Esophagus muscularis mucosa (tissue), 4 donors: ENCODE measurements around the gene PTPN14. TPM values are rescaled to one million over a fixed set of nuclear protein-coding genes. Genes with fewer than 3 reads are reported as not detected.

Experiments used
- DNase-seq: peaks from one replicate; pipeline ENCODE4 v3.0.0-alpha.2; 2017; ENCODE audit errors: extremely low spot score
- H3K27ac ChIP-seq, 4 donors: fragments of 200-600 bp; sonication (generic); replicated peaks in 1 of 4; 1 replicate in 3 of 4; 2 replicates in 1 of 4; pipeline ENCODE4 v1.5.1; 2016 to 2019; ENCODE audit warnings: mild to moderate bottlenecking in 1 of 4
- H3K27me3 ChIP-seq, 4 donors: fragments of 200-600 bp; sonication (generic); one replicate each; pipeline versions ENCODE4 v1.5.1 to v1.6.0; 2016 to 2019
- H3K36me3 ChIP-seq, 4 donors: fragments of 200-600 bp; sonication (generic); one replicate each; pipeline ENCODE4 v1.5.1; 2016 to 2019
- H3K4me1 ChIP-seq, 4 donors: fragments of 200-600 bp; sonication (generic); one replicate each; pipeline ENCODE4 v1.5.1; 2016 to 2019
- H3K4me3 ChIP-seq, 4 donors: fragments of 200-600 bp; sonication (generic); 1 replicate in 2 of 4; 2 replicates in 2 of 4; pipeline ENCODE4 v1.5.1; 2016 to 2019; ENCODE audit warnings: mild to moderate bottlenecking in 4 of 4, moderate library complexity in 1 of 4
- H3K9me3 ChIP-seq, 4 donors: fragments of 200-600 bp; sonication (generic); 1 replicate in 3 of 4; 2 replicates in 1 of 4; pipeline ENCODE4 v1.5.1; 2016 to 2019
- CTCF ChIP-seq, 3 experiments: fragments of 200-600 bp in 2 of 3; fragments of 450-650 bp in 1 of 3; sonication (generic) in 2 of 3; IDR thresholded peaks; one replicate each; pipeline ENCODE4 v1.5.1; 2017 to 2019; ENCODE audit warnings: antibody characterized with exemption in 3 of 3, mild to moderate bottlenecking in 2 of 3, moderate library complexity in 1 of 3
- EP300 ChIP-seq: sonication (generic); formaldehyde crosslinking; IDR thresholded peaks from one replicate; pipeline ENCODE4 v1.6.1; 2017; ENCODE audit warnings: antibody characterized with exemption
- POLR2A ChIP-seq: fragments of 450-650 bp; IDR thresholded peaks from one replicate; pipeline ENCODE4 v1.6.1; 2017; ENCODE audit warnings: antibody characterized with exemption, moderate library complexity, mild to moderate bottlenecking, low read depth
- POLR2AphosphoS5 ChIP-seq, 2 donors: sonication (generic); formaldehyde crosslinking; IDR thresholded peaks; one replicate each; pipeline ENCODE4 v1.6.1; 2017; ENCODE audit warnings: antibody characterized with exemption in 2 of 2
- WGBS: methylation state at CpG from one replicate; pipeline ENCODE4 v1.1.5; 2018; 5-methylcytosine and 5-hydroxymethylcytosine counted together
- intact Hi-C: fragments of 100-400 bp; cut with DNase I; formaldehyde crosslinking; loops from one replicate; pipeline ENCODE4 v1.15.1; 2023
- total RNA-seq, 4 donors: library from RNA; depleted of rRNA; stranded (reverse); fragments of >200 nt; gene quantifications; one replicate each; pipeline versions ENCODE4 v1.1.0 to v1.2.1, GENCODE V29; 2016

The PTPN14 gene
- total RNA-seq, 4 donors from 2014 or later, result 48.5 to 108 (median 69.1) TPM

GRCh38 chr1:214331180-214331579 lies 220.2 kb downstream of the PTPN14 start:
- DNase-seq, result no peak
- peaks cover 11 to 20% (median 13%) of the 10 kb centered on the region in 4 donors for H3K4me1 ChIP-seq
- no peak overlapping the region for H3K4me3 ChIP-seq
- no peak overlapping the region for H3K27ac ChIP-seq
- H3K9me3 ChIP-seq, result no peaks in the 10 kb centered on the region
- 83% methylated on average over 1 of the region's 1 CpG for WGBS
- peaks cover 0 to 59% (median 16%) of the 10 kb centered on the region in 4 donors for H3K36me3 ChIP-seq
- no peaks in the 10 kb centered on the region for H3K27me3 ChIP-seq
- intact Hi-C loops, result loop anchor here (10.0 kb wide), 1 partner anchor 224 kb away; the partner anchor contains the start of gene PTPN14
- TF ChIP-seq POLR2A (no peak), CTCF (IDR thresholded peaks at IDR 0.05) (no peak), POLR2AphosphoS5 (IDR thresholded peaks at IDR 0.05) (no peak), EP300 (no peak)

GRCh38 chr1:214330715-214331114 lies 220.7 kb downstream of the PTPN14 start:
- Histone ChIP-seq H3K4me1 (peaks cover 7 to 20% (median 12%) of the 10 kb centered on the region in 4 donors), H3K36me3 (peaks cover 0 to 59% (median 16%) of the 10 kb centered on the region in 4 donors), H3K27ac (no peak overlapping the region), H3K27me3 (no peaks in the 10 kb centered on the region), H3K9me3 (no peaks in the 10 kb centered on the region), H3K4me3 (no peak overlapping the region)
- DNase-seq, result no peak
- 67% methylated on average over 12 of the region's 12 CpGs for WGBS
- intact Hi-C loops, result loop anchor here (10.0 kb wide), 1 partner anchor 224 kb away; the partner anchor contains the start of gene PTPN14
- TF ChIP-seq CTCF (IDR thresholded peaks at IDR 0.05) (no peak), POLR2AphosphoS5 (IDR thresholded peaks at IDR 0.05) (no peak), POLR2A (no peak), EP300 (no peak)

GRCh38 chr1:214330222-214330621 lies 221.2 kb downstream of the PTPN14 start:
- intact Hi-C loops, result loop anchor here (10.0 kb wide), 1 partner anchor 225 kb away; the partner anchor contains the start of gene PTPN14
- Histone ChIP-seq H3K27me3 (no peaks in the 10 kb centered on the region), H3K36me3 (peaks cover 0 to 63% (median 17%) of the 10 kb centered on the region in 4 donors)

GRCh38 chr1:214329470-214330220 lies 221.8 kb downstream of the PTPN14 start:
- peaks cover 0 to 66% (median 20%) of the 10 kb centered on the region in 4 donors for H3K36me3 ChIP-seq
- no peak overlapping the region for H3K27ac ChIP-seq
- peaks cover 7 to 20% (median 12%) of the 10 kb centered on the region in 4 donors for H3K4me1 ChIP-seq
- no peaks in the 10 kb centered on the region for H3K27me3 ChIP-seq
- TF ChIP-seq POLR2AphosphoS5 (IDR thresholded peaks at IDR 0.05) (no peak), POLR2A (no peak), CTCF (IDR thresholded peaks at IDR 0.05) (no peak), EP300 (no peak)
- intact Hi-C loops, result loop anchor here (1.0 to 10.0 kb wide), 3 partner anchors 68 to 225 kb away; partner anchors contain the start of gene PTPN14
- no peak for DNase-seq
- 94% methylated on average over 20 of the region's 20 CpGs for WGBS
- H3K9me3 ChIP-seq, result no peaks in the 10 kb centered on the region
- no peak overlapping the region for H3K4me3 ChIP-seq

More at GRCh38 chr1:214330222-214330621, 221.2 kb downstream of the PTPN14 start:
- H3K27ac ChIP-seq, result no peak overlapping the region
- no peak for TF ChIP-seq EP300
- no peak for TF ChIP-seq CTCF (IDR thresholded peaks at IDR 0.05)
- no peak for TF ChIP-seq POLR2AphosphoS5 (IDR thresholded peaks at IDR 0.05)
- no peak for TF ChIP-seq POLR2A
- 90% methylated on average over 3 of the region's 3 CpGs for WGBS
- H3K9me3 ChIP-seq, result no peaks in the 10 kb centered on the region
- H3K4me3 ChIP-seq, result no peak overlapping the region
- peaks cover 7 to 20% (median 12%) of the 10 kb centered on the region in 4 donors for H3K4me1 ChIP-seq
- no peak for DNase-seq
